ENCODE measurements around the gene NFXL1.

The NFXL1 gene

DNA sequence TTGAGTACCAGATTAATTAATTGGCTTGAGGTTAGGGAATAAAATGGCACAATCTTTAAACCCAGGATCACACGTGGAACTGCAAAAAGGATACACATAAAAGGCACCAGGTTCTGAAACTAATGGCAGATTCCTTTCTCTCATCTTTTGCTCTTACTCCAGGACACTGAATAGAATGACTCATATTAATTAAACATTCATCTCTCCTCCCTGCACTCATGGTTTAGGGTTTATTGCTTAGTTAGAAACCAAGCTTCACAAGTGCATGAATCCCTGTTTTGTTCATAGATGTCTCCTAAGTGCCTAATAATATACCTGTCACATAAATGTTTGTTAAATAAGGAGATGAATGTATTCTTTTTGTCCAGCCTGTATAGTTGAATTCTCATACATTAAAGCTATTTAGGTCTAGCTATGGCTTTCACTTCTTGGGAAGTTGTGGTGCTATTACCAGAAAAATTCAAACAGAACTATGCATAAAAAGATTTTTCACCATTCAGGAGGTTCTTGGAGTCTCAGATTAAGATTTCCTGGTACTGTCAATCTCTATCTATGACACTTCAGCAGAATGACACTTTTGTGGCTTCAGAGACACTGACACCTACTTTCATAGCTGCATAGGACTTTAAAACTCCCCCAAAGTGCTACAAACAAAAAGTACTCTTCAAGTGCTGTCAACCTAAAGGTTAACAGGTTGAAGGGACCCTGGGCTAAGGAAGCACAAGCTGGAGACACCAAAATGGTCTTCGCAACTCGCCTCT is 83.9 kb downstream of the NFXL1 start:
- TF ChIP-seq, protein P1, sequence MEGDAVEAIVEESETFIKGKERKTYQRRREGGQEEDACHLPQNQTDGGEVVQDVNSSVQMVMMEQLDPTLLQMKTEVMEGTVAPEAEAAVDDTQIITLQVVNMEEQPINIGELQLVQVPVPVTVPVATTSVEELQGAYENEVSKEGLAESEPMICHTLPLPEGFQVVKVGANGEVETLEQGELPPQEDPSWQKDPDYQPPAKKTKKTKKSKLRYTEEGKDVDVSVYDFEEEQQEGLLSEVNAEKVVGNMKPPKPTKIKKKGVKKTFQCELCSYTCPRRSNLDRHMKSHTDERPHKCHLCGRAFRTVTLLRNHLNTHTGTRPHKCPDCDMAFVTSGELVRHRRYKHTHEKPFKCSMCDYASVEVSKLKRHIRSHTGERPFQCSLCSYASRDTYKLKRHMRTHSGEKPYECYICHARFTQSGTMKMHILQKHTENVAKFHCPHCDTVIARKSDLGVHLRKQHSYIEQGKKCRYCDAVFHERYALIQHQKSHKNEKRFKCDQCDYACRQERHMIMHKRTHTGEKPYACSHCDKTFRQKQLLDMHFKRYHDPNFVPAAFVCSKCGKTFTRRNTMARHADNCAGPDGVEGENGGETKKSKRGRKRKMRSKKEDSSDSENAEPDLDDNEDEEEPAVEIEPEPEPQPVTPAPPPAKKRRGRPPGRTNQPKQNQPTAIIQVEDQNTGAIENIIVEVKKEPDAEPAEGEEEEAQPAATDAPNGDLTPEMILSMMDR (IDR thresholded peaks at IDR 0.05; ENCODE audit: low read depth, low read length) = no peak
- TF ChIP-seq POLR2A (IDR thresholded peaks at IDR 0.05; ENCODE audit: extremely low read depth, insufficient read length) (no peak), MYC (IDR thresholded peaks at IDR 0.05; ENCODE audit: low read depth, low read length) (no peak)
- TF ChIP-seq, protein P2, sequence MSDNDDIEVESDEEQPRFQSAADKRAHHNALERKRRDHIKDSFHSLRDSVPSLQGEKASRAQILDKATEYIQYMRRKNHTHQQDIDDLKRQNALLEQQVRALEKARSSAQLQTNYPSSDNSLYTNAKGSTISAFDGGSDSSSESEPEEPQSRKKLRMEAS (IDR thresholded peaks at IDR 0.05; ENCODE audit: low read depth, low read length) = no peak
- H3K4me3 ChIP-seq (ENCODE audit: low read depth, low read length) = no peak overlapping the region
- no peak for DNase-seq (ENCODE audit: low read depth)

DNA sequence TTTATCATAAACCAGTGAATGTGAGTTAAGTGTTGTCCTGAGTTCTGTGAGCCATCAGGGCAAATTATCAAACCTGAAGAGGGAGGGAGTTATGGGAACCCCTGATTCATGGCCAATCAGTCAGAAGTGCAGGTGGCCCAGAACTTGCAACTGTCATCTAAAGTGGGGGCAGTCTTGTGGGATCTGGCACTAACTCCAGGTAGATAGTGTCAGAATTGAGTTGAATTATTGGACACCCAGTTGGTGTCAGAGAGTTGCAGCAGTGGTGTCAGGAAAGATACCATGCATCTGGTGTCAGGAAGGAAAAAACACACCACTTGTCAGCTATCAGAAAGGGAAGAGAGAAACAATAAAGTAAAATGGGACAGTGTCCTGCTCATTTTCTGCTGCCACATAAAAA is 84.9 kb downstream of the NFXL1 start:
- no peak for DNase-seq (ENCODE audit: low read depth)
- no peak overlapping the region for H3K4me3 ChIP-seq (ENCODE audit: low read depth, low read length)

DNA sequence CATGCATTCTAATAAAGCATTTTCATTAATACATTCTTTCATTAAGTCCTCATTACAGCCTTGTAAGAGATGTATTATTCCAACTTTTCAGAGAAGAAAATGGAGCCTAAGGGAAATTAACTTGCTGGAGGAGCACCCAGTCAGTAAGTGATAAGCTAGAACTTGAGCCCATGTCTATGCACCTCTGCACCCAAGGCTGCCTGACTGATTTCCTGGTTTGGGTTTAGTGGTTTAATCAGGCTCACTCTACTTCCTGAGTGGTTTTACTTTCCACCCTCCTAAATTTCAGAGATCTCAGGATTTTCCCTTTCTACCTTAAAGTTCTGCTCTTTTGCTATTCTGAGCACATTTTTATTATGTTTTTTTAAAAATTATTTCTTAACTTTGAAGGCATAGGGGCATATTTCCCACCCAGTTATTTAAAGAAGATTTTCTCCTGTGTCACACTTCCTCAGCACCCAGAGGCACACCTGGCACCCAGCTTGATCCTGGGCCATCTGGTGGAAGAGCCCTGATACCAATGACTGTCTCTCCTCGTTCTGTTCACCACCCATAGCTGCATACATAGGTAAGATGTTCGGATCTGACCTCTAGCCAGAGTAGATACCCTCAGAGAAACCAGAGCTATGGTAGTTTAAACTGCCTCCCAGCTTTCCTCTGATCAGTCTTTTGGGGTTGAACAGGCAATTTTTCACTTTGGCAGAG is 86.9 kb downstream of the NFXL1 start:
- peak; percentile 49 for DNase-seq (ENCODE audit: low read depth)
- no peak overlapping the region for H3K4me3 ChIP-seq (ENCODE audit: low read depth, low read length)
- no peak for TF ChIP-seq MYC (IDR thresholded peaks at IDR 0.05; ENCODE audit: low read depth, low read length)
- TF ChIP-seq POLR2A (IDR thresholded peaks at IDR 0.05; ENCODE audit: extremely low read depth, insufficient read length) = no peak
- TF ChIP-seq, protein P2 (IDR thresholded peaks at IDR 0.05; ENCODE audit: low read depth, low read length) = no peak
- TF ChIP-seq, protein P1 (IDR thresholded peaks at IDR 0.05; ENCODE audit: low read depth, low read length) = no peak

More for the DNA sequence above, 84.9 kb downstream of the NFXL1 start:
- TF ChIP-seq POLR2A (IDR thresholded peaks at IDR 0.05; ENCODE audit: extremely low read depth, insufficient read length) (no peak), MYC (IDR thresholded peaks at IDR 0.05; ENCODE audit: low read depth, low read length) (no peak)
- TF ChIP-seq, protein P2 (IDR thresholded peaks at IDR 0.05; ENCODE audit: low read depth, low read length) = no peak
- TF ChIP-seq, protein P1 (IDR thresholded peaks at IDR 0.05; ENCODE audit: low read depth, low read length) = no peak

DNA sequence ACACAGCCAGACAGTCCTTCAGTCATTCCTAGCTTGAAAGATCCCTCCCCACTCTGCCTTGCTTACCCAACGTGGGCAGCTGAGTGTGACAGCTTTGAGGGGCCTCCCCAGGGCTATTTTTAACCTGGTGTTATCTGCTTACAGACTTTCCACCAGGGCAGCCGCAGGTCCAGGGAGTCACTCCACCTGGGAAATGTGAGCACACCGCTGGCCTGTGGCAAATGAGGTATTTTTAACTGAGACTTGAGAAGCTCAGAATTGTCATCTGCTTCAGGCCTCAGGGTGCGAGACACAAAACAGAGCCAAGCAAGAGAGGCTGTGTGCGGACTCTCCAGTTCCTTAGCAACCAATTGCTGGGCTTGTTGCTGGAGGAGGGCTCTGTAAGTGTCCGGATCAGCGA is 89.5 kb downstream of the NFXL1 start:
- DNase-seq (ENCODE audit: low read depth) = no peak
- no peak overlapping the region for H3K4me3 ChIP-seq (ENCODE audit: low read depth, low read length)
- TF ChIP-seq, protein P2 (IDR thresholded peaks at IDR 0.05; ENCODE audit: low read depth, low read length) = no peak
- TF ChIP-seq POLR2A (IDR thresholded peaks at IDR 0.05; ENCODE audit: extremely low read depth, insufficient read length) = no peak
- TF ChIP-seq, protein P1 (IDR thresholded peaks at IDR 0.05; ENCODE audit: low read depth, low read length) = no peak

DNA sequence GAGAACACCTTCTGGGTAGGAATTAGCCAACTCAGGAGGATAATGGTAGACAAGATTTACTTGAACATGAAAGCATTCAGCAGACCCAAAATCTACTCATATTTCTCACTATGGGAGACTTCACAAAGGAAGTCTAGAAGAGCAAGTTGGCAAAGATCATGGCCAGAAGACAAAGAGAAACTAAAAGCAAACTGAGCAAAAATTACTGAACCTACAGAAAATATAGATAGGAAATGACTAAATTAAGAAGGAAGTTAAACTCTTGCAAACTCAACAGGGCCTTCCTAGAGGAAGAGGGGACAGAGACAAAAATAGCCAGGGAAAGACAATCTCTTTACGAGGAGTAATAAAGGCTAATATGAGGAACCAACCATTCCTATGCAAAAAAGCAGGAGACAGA is 95.2 kb downstream of the NFXL1 start:
- no peak overlapping the region for H3K4me3 ChIP-seq (ENCODE audit: low read depth, low read length)
- DNase-seq (ENCODE audit: low read depth) = no peak
- TF ChIP-seq MYC (IDR thresholded peaks at IDR 0.05; ENCODE audit: low read depth, low read length) (no peak), POLR2A (IDR thresholded peaks at IDR 0.05; ENCODE audit: extremely low read depth, insufficient read length) (no peak)
- TF ChIP-seq, protein P1 (IDR thresholded peaks at IDR 0.05; ENCODE audit: low read depth, low read length) = no peak
- TF ChIP-seq, protein P2 (IDR thresholded peaks at IDR 0.05; ENCODE audit: low read depth, low read length) = no peak
